ENCODE measurements around the gene VWC2. TPM values are rescaled to one million over a fixed set of nuclear protein-coding genes. Genes with fewer than 3 reads are reported as not detected.

VWC2 gene
- polyA plus RNA-seq, 1 of the 3 experiments (the other 2 are of a cell fraction): not detected

- 4% methylated on average over 1 of the region's 1 CpG for WGBS (ENCODE audit: low lambda C conversion rate)
- no peak for TF ChIP-seq SIN3A (IDR thresholded peaks at IDR 0.05; ENCODE audit: borderline replicate concordance, low read depth, low read length)
- no peak for TF ChIP-seq NRF1 (IDR thresholded peaks at IDR 0.05; ENCODE audit: low read depth, low read length)
- no peak for TF ChIP-seq TEAD4 (IDR thresholded peaks at IDR 0.05; ENCODE audit: borderline replicate concordance, insufficient read depth)
- no peak for TF ChIP-seq NFIC (IDR thresholded peaks at IDR 0.05; ENCODE audit: borderline replicate concordance)
- TF ChIP-seq, protein P1, sequence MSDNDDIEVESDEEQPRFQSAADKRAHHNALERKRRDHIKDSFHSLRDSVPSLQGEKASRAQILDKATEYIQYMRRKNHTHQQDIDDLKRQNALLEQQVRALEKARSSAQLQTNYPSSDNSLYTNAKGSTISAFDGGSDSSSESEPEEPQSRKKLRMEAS (IDR thresholded peaks at IDR 0.05; ENCODE audit: low read depth): no peak
- TF ChIP-seq POLR2AphosphoS5 (IDR thresholded peaks at IDR 0.05; ENCODE audit: low read depth, low read length): no peak
- TF ChIP-seq MXI1 (IDR thresholded peaks at IDR 0.05; ENCODE audit: low read depth, low read length): no peak
- TF ChIP-seq ZBTB33 (IDR thresholded peaks at IDR 0.05; ENCODE audit: borderline replicate concordance, low read depth): no peak
- TF ChIP-seq SMC3 (IDR thresholded peaks at IDR 0.05; ENCODE audit: low read depth, low read length): no peak
- TF ChIP-seq TCF12 (IDR thresholded peaks at IDR 0.05): no peak
- no peak for TF ChIP-seq GABPA (IDR thresholded peaks at IDR 0.05; ENCODE audit: low read depth)
- no peak for TF ChIP-seq USF2 (IDR thresholded peaks at IDR 0.05; ENCODE audit: borderline replicate concordance, low read depth, low read length)
- TF ChIP-seq RAD21 (IDR thresholded peaks at IDR 0.05; ENCODE audit: low read length): no peak
- no peaks in the 10 kb centered on the region for H3K9me2 ChIP-seq
These were observed 100.0 kb downstream of the VWC2 start for GRCh38 chr7:49873420-49873819.

DNA sequence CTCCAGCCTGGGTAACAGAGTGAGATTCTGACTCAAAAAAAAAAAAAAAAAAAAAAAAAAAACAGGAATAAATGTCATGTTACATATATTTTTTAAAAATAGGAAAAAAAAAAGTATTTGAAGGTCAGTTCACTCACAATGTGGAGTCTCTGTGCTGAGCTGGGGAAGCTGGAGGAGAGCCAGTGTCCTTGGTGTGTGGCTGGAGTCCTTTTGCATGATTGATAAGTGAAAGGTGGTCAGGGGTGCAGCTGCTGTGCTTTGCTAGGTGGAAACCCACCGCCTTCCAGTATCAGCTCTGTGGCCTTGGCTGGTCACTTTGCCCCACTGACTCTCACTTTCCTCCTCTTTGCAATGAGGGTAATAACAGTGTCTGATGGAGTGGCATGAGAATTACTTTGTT is 101.9 kb downstream of the VWC2 start:
- no peak for DNase-seq
- Histone ChIP-seq H3K4me1 (ENCODE audit: control insufficient read depth in 1 of 2, insufficient read depth in 2 of 2, low read depth in 1 of 2, low read length in 1 of 2) (no peaks in the 10 kb centered on the region), H2AFZ (ENCODE audit: low read depth) (no peak overlapping the region), H3K9me2 (no peaks in the 10 kb centered on the region), H3K4me2 (no peak overlapping the region), H3K79me2 (ENCODE audit: insufficient read depth) (no peaks in the 10 kb centered on the region), H3F3A (replicated peaks; ENCODE audit: insufficient read depth) (no peaks in the 10 kb centered on the region), H3K9me3 (no peaks in the 10 kb centered on the region), H3K36me3 (replicated peaks in 1 of 2; ENCODE audit: control insufficient read depth in 1 of 2, insufficient read depth in 2 of 2, low read length in 1 of 2) (no peaks in the 10 kb centered on the region), H3K9ac (no peak overlapping the region), H4K20me1 (ENCODE audit: insufficient read depth) (no peaks in the 10 kb centered on the region), H3K4me3 (ENCODE audit: low read depth in 2 of 2, low read length in 1 of 2) (no peak overlapping the region), H3K27me3 (ENCODE audit: insufficient read depth) (no peaks in the 10 kb centered on the region), H3K27ac (ENCODE audit: low read depth in 2 of 2, low read length in 1 of 2) (no peak overlapping the region)
- CTCF ChIA-PET: interaction anchor here (1.1 kb wide), 1 partner anchor 22 kb away, joined by 3 read pairs; no protein-coding TSS in a partner anchor
- WGBS (ENCODE audit: low lambda C conversion rate): 0% methylated on average over 1 of the region's 1 CpG
- TF ChIP-seq ZBTB33 (IDR thresholded peaks at IDR 0.05; ENCODE audit: borderline replicate concordance, low read depth): no peak
- no peak for TF ChIP-seq POLR2AphosphoS5 (IDR thresholded peaks at IDR 0.05; ENCODE audit: low read depth, low read length)
- TF ChIP-seq, protein P2, sequence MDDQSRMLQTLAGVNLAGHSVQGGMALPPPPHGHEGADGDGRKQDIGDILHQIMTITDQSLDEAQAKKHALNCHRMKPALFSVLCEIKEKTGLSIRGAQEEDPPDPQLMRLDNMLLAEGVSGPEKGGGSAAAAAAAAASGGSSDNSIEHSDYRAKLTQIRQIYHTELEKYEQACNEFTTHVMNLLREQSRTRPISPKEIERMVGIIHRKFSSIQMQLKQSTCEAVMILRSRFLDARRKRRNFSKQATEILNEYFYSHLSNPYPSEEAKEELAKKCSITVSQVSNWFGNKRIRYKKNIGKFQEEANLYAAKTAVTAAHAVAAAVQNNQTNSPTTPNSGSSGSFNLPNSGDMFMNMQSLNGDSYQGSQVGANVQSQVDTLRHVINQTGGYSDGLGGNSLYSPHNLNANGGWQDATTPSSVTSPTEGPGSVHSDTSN (IDR thresholded peaks at IDR 0.05): no peak
- no peak for TF ChIP-seq TCF12 (IDR thresholded peaks at IDR 0.05)
- TF ChIP-seq RCOR1 (IDR thresholded peaks at IDR 0.05; ENCODE audit: low read length): no peak
- no peak for TF ChIP-seq EZH2phosphoT487 (IDR thresholded peaks at IDR 0.05; ENCODE audit: borderline replicate concordance, low read depth)
- TF ChIP-seq SIN3A (IDR thresholded peaks at IDR 0.05; ENCODE audit: borderline replicate concordance, low read depth, low read length): no peak
- no peak for TF ChIP-seq CHD2 (IDR thresholded peaks at IDR 0.05; ENCODE audit: low read length, partially characterized antibody)
- no peak for TF ChIP-seq TEAD4 (IDR thresholded peaks at IDR 0.05; ENCODE audit: borderline replicate concordance, insufficient read depth)
- TF ChIP-seq, protein P1 (IDR thresholded peaks at IDR 0.05; ENCODE audit: low read depth): no peak
- TF ChIP-seq NRF1 (IDR thresholded peaks at IDR 0.05; ENCODE audit: low read depth, low read length): no peak
- no peak for TF ChIP-seq GATA2 (CRISPR knock-in tag; IDR thresholded peaks at IDR 0.05)
- no peak for TF ChIP-seq FOXJ3 (CRISPR knock-in tag; IDR thresholded peaks at IDR 0.05)
- TF ChIP-seq EP300 (IDR thresholded peaks at IDR 0.05; ENCODE audit: borderline replicate concordance in 1 of 2, low read depth in 1 of 2, low read length in 1 of 2): no peak
- TF ChIP-seq TAF1 (IDR thresholded peaks at IDR 0.05; ENCODE audit: borderline replicate concordance, low read depth, low read length): no peak
- no peak for TF ChIP-seq NFIC (IDR thresholded peaks at IDR 0.05; ENCODE audit: borderline replicate concordance)
- POLR2A ChIA-PET: no interaction called here

More at GRCh38 chr7:49873420-49873819, 100.0 kb downstream of the VWC2 start:
- Histone ChIP-seq H3K27ac (ENCODE audit: low read depth in 2 of 2, low read length in 1 of 2) (no peak overlapping the region), H3K4me1 (ENCODE audit: control insufficient read depth in 1 of 2, insufficient read depth in 2 of 2, low read depth in 1 of 2, low read length in 1 of 2) (no peaks in the 10 kb centered on the region), H4K20me1 (ENCODE audit: insufficient read depth) (no peaks in the 10 kb centered on the region), H3K4me2 (no peak overlapping the region), H3K79me2 (ENCODE audit: insufficient read depth) (no peaks in the 10 kb centered on the region), H3K27me3 (ENCODE audit: insufficient read depth) (no peaks in the 10 kb centered on the region), H3K36me3 (replicated peaks in 1 of 2; ENCODE audit: control insufficient read depth in 1 of 2, insufficient read depth in 2 of 2, low read length in 1 of 2) (no peaks in the 10 kb centered on the region), H3K4me3 (ENCODE audit: low read depth in 2 of 2, low read length in 1 of 2) (no peak overlapping the region), H3F3A (replicated peaks; ENCODE audit: insufficient read depth) (no peaks in the 10 kb centered on the region), H3K9ac (no peak overlapping the region), H3K9me3 (no peaks in the 10 kb centered on the region), H2AFZ (ENCODE audit: low read depth) (no peak overlapping the region)
- ChIA-PET POLR2A (no interaction called here), CTCF (no interaction called here)
- no peak for DNase-seq
